GM12878 (cell line): ENCODE results near the gene SCIN. TPM values are rescaled to one million over a fixed set of nuclear protein-coding genes. Genes with fewer than 3 reads are reported as not detected.

Experiments used
- ATAC-seq: fragments of 200-7000 bp; cut with Tn5 transposase; 3 replicates; pipeline ENCODE4 v1.9.1; 2020; ENCODE audit warnings: mild to moderate bottlenecking, moderate library complexity
- BruUV-seq: library from RNA; stranded (reverse); fragments of 400-500 nt; replicated peaks from 2 replicates; lab custom pipeline; 2021; lab: Mats Ljungman, UMichigan
- CTCF ChIA-PET: fragments of 300-600 bp; sonication (Branson Sonifier 250); formaldehyde crosslinking; extraction: SDS; loops from one replicate; lab custom pipeline; 2021; ENCODE audit warnings: inconsistent platforms; lab: Yijun Ruan, JAX
- POLR2A ChIA-PET: fragments of 350-600 bp; formaldehyde crosslinking; extraction: SDS; loops from one replicate; lab custom pipeline; 2021; ENCODE audit warnings: inconsistent platforms; lab: Charles Lee
- RAD21 ChIA-PET: fragments of 300-600 bp; sonication (Branson Sonifier 250); formaldehyde crosslinking; loops from one replicate; lab custom pipeline; 2023; ENCODE audit warnings: antibody characterized with exemption; ENCODE audit not compliant: unreplicated experiment; lab: Charles Lee
- SMC1A ChIA-PET: fragments of 300-600 bp; sonication (Branson Sonifier 250); formaldehyde crosslinking; loops from one replicate; lab custom pipeline; 2023; ENCODE audit not compliant: unreplicated experiment, uncharacterized antibody; lab: Charles Lee
- DNase-seq: peaks from one replicate; pipeline ENCODE4 v3.0.0-alpha.2; 2011; ENCODE audit warnings: low read depth, low spot score
- FAIRE-seq: peaks from 3 replicates; lab custom pipeline; 2011; peaks lifted over from hg19 to GRCh38; lab: Jason Lieb, UNC
- H2AFZ ChIP-seq: 2 replicates; pipeline ENCODE4 v1.6.0; 2011; ENCODE audit warnings: low read depth, low read length, control low read depth; ENCODE audit not compliant: control insufficient read depth
- H3K27ac ChIP-seq: 2 replicates; pipeline ENCODE4 v1.5.1; 2011; ENCODE audit warnings: control low read depth; ENCODE audit not compliant: control insufficient read depth, insufficient read depth
- H3K27me3 ChIP-seq, 2 experiments: replicated peaks in 1 of 2; 2 replicates each; pipeline versions ENCODE4 v1.6.0 to v1.6.1; 2011; ENCODE audit warnings: low read length in 1 of 2; ENCODE audit not compliant: control insufficient read depth in 2 of 2, insufficient read depth in 2 of 2
- H3K36me3 ChIP-seq, 2 experiments: 2 replicates each; pipeline ENCODE4 v1.5.1; 2011; ENCODE audit warnings: low read length in 1 of 2; ENCODE audit not compliant: control insufficient read depth in 2 of 2, insufficient read depth in 2 of 2
- H3K4me1 ChIP-seq: 2 replicates; pipeline ENCODE4 v1.6.1; 2011; ENCODE audit warnings: mild to moderate bottlenecking, low read length, moderate library complexity, mixed read lengths; ENCODE audit not compliant: control insufficient read depth, insufficient read depth
- H3K4me2 ChIP-seq: 2 replicates; pipeline ENCODE4 v1.6.0; 2011; ENCODE audit warnings: control low read depth; ENCODE audit not compliant: control insufficient read depth, insufficient read depth
- H3K4me3 ChIP-seq: fragments of 200-600 bp; sonication (generic); 2 replicates; pipeline ENCODE4 v1.5.1; 2016
- H3K79me2 ChIP-seq: 2 replicates; pipeline ENCODE4 v1.6.0; 2011; ENCODE audit warnings: low read length; ENCODE audit not compliant: control insufficient read depth, insufficient read depth
- H3K9ac ChIP-seq: 2 replicates; pipeline ENCODE4 v1.8.0; 2011; ENCODE audit warnings: low read length, control low read depth, mixed read lengths; ENCODE audit not compliant: control insufficient read depth, insufficient read depth
- H3K9me3 ChIP-seq: replicated peaks from 3 replicates; pipeline ENCODE4 v1.5.1; 2011; ENCODE audit warnings: mild to moderate bottlenecking, low read length; ENCODE audit not compliant: control insufficient read depth, insufficient read depth
- H4K20me1 ChIP-seq: 2 replicates; pipeline ENCODE4 v1.6.0; 2011; ENCODE audit not compliant: control insufficient read depth, insufficient read depth
- ASH2L ChIP-seq: fragments of 300-600, 200-600 bp; sonication (generic); IDR thresholded peaks from 2 replicates; pipeline ENCODE4 v1.6.1; 2017; ENCODE audit warnings: low read depth, mild to moderate bottlenecking, borderline replicate concordance
- CTCF ChIP-seq, 3 experiments: IDR thresholded peaks in 2 of 3; conservative IDR thresholded peaks in 1 of 3; 2 replicates each; pipeline ENCODE4 v1.5.1; 2011; ENCODE audit warnings: low read depth in 3 of 3, low read length in 3 of 3, mild to moderate bottlenecking in 3 of 3, control low read depth in 2 of 3, moderate library complexity in 2 of 3, inconsistent platforms in 1 of 3, mixed read lengths in 1 of 3; ENCODE audit not compliant: control insufficient read depth in 2 of 3, insufficient read depth in 1 of 3; ENCODE audit errors: extremely low read depth in 1 of 3
- HSF1 ChIP-seq: fragments of 150-350 bp; IDR thresholded peaks from 2 replicates; pipeline ENCODE4 v1.6.1; 2014; ENCODE audit warnings: mild to moderate bottlenecking, low read depth, low read length
- NBN ChIP-seq: fragments of 450-650 bp; IDR thresholded peaks from 2 replicates; pipeline ENCODE4 v1.6.1; 2016
- NR2C2 ChIP-seq: IDR thresholded peaks from 2 replicates; pipeline ENCODE4 v1.6.1; 2011; ENCODE audit warnings: borderline replicate concordance, low read depth; ENCODE audit not compliant: control insufficient read depth, insufficient read length
- RB1 ChIP-seq: fragments of 450-650 bp; formaldehyde crosslinking; IDR thresholded peaks from 2 replicates; pipeline ENCODE4 v1.6.1; 2017; ENCODE audit warnings: mild to moderate bottlenecking, borderline replicate concordance
- RELB ChIP-seq: fragments of 450-650 bp; IDR thresholded peaks from 2 replicates; pipeline ENCODE4 v1.6.1; 2017; ENCODE audit warnings: low read depth, mild to moderate bottlenecking, moderate library complexity
- SIN3A ChIP-seq: IDR thresholded peaks from 2 replicates; pipeline ENCODE4 v1.6.1; 2012; ENCODE audit warnings: low read depth, low read length, improper control_type of control experiment
- SP1 ChIP-seq: IDR thresholded peaks from one replicate; pipeline ENCODE4 v1.6.1; 2011; ENCODE audit warnings: low read depth, low read length
- SUZ12 ChIP-seq: fragments of 200-600 bp; sonication (generic); IDR thresholded peaks from one replicate; pipeline ENCODE4 v1.6.1; 2018; ENCODE audit warnings: antibody characterized with exemption, mild to moderate bottlenecking; ENCODE audit not compliant: unreplicated experiment
- in situ Hi-C: fragments of 300-500 bp; cut with MboI; formaldehyde crosslinking; loops from 9 replicates; pipeline ENCODE4 v1.14.3; 2018; ENCODE audit warnings: mixed read lengths
- intact Hi-C: fragments of 100-400 bp; cut with micrococcal nuclease; formaldehyde crosslinking; loops from one replicate; pipeline ENCODE4 v1.14.2; 2022; ENCODE audit not compliant: unreplicated experiment
- polyA plus RNA-seq, 11 experiments: library from polyadenylated mRNA; depleted of rRNA in 4 of 11; unstranded in 6 of 11; stranded (reverse) in 5 of 11; fragments of >200 nt; fragmentation: Nextera tagmentation in 4 of 11; fragmentation: Illumina TruSeq in 1 of 11; extraction: Ambion mirVana in 4 of 11; extraction: Trizol in 1 of 11; gene quantifications; 1 replicate in 1 of 11; 2 replicates in 10 of 11; pipeline versions ENCODE4 v1.2.1 to v1.2.3, GENCODE V29; 2011 to 2016; ENCODE audit warnings: inconsistent platforms in 2 of 11, missing spikeins in 2 of 11, low read depth in 1 of 11
- total RNA-seq, 4 experiments: library from RNA; depleted of rRNA in 3 of 4; stranded (reverse); fragments of >200 nt in 3 of 4; fragmentation: Illumina TruSeq in 1 of 4; extraction: Trizol in 1 of 4; gene quantifications; 2 replicates each; pipeline versions ENCODE4 v1.2.1 to v1.2.3, GENCODE V29; 2013 to 2021

SCIN gene
- total and polyA plus RNA-seq, 10 of the 15 experiments (the other 5 are each of a cell fraction or from before 2014, with no cell fraction given) = 0.23 to 2.1 (median 1.0) TPM

- Histone ChIP-seq H3K4me3 (no peak overlapping the region), H3K4me2 (no peak overlapping the region), H2AFZ (no peak overlapping the region), H3K9ac (no peak overlapping the region), H3K36me3 (no peaks in the 10 kb centered on the region), H3K9me3 (no peaks in the 10 kb centered on the region), H3K27ac (no peak overlapping the region), H3K4me1 (no peaks in the 10 kb centered on the region), H3K79me2 (no peaks in the 10 kb centered on the region), H3K27me3 (no peaks in the 10 kb centered on the region), H4K20me1 (no peaks in the 10 kb centered on the region)
- DNase-seq (no peak), ATAC-seq (no peak), FAIRE-seq (no peak)
- RAD21 ChIA-PET = no interaction called here
- TF ChIP-seq CTCF (IDR thresholded peaks at IDR 0.05 in 2 of 3, conservative IDR thresholded peaks at IDR 0.05 in 1 of 3; ENCODE audit: control insufficient read depth in 2 of 3, extremely low read depth in 1 of 3, insufficient read depth in 1 of 3, low read depth in 3 of 3, low read length in 3 of 3) (no peak), SP1 (no peak), RB1 (no peak), ASH2L (no peak), HSF1 (no peak), NBN (no peak), NR2C2 (no peak), SUZ12 (no peak), RELB (no peak), SIN3A (no peak)
- CTCF ChIA-PET = interaction anchor here (0.7 to 1.1 kb wide), 2 partner anchors 10 to 17 kb away, joined by 3 read pairs; no protein-coding TSS in a partner anchor
- in situ Hi-C loops = loop anchor here (10.0 kb wide), 1 partner anchor 615 kb away; no protein-coding TSS in a partner anchor
- intact Hi-C loops = loop anchor here (10.0 kb wide), 1 partner anchor 525 kb away; no protein-coding TSS in a partner anchor
- BruUV-seq = no TSS peak
- SMC1A ChIA-PET = no interaction called here
- POLR2A ChIA-PET = no interaction called here
Observed at GRCh38 chr7:12649348-12649747, 78.8 kb downstream of the SCIN start.
